Suprapubic skin (tissue), 4 donors: Measurements from ENCODE around the gene KNTC1. TPM values are rescaled to one million over a fixed set of nuclear protein-coding genes. Genes with fewer than 3 reads are reported as not detected.
"Not testable (repeated sequence)": the region's sequence is repeated elsewhere in the genome, so short reads cannot be mapped to it uniquely, and the experiment has no call there.

Experiments used
- DNase-seq, 2 donors: peaks; one replicate each; pipeline ENCODE4 v3.0.0-alpha.2; 2019; ENCODE audit warnings: low spot score in 2 of 2
- H3K27ac ChIP-seq: fragments of 200-600 bp; sonication (generic); one replicate; pipeline ENCODE4 v1.5.1; 2019
- H3K27me3 ChIP-seq: fragments of 200-600 bp; sonication (generic); one replicate; pipeline ENCODE4 v1.5.1; 2019
- H3K36me3 ChIP-seq: fragments of 200-600 bp; sonication (generic); one replicate; pipeline ENCODE4 v1.5.1; 2019
- H3K4me1 ChIP-seq: fragments of 200-600 bp; sonication (generic); one replicate; pipeline ENCODE4 v1.5.1; 2019
- H3K4me3 ChIP-seq: fragments of 200-600 bp; sonication (generic); one replicate; pipeline ENCODE4 v1.5.1; 2019; ENCODE audit warnings: mild to moderate bottlenecking
- H3K9me3 ChIP-seq: fragments of 200-600 bp; sonication (generic); one replicate; pipeline ENCODE4 v1.5.1; 2019
- CTCF ChIP-seq, 2 donors: fragments of 200-600 bp in 1 of 2; fragments of 450-650 bp in 1 of 2; sonication (generic) in 1 of 2; IDR thresholded peaks; one replicate each; pipeline ENCODE4 v1.5.1; 2016 to 2019; ENCODE audit warnings: antibody characterized with exemption in 2 of 2, mild to moderate bottlenecking in 1 of 2, moderate library complexity in 1 of 2
- EP300 ChIP-seq: sonication (generic); formaldehyde crosslinking; IDR thresholded peaks from one replicate; pipeline ENCODE4 v1.6.1; 2017; ENCODE audit warnings: antibody characterized with exemption
- POLR2A ChIP-seq, 2 donors: fragments of 450-650 bp; IDR thresholded peaks; one replicate each; pipeline ENCODE4 v1.6.1; 2017; ENCODE audit warnings: antibody characterized with exemption in 2 of 2, mild to moderate bottlenecking in 2 of 2, moderate library complexity in 2 of 2
- POLR2AphosphoS5 ChIP-seq, 3 donors: sonication (generic); formaldehyde crosslinking; IDR thresholded peaks; one replicate each; pipeline ENCODE4 v1.6.1; 2017; ENCODE audit warnings: antibody characterized with exemption in 3 of 3
- WGBS: methylation state at CpG from one replicate; pipeline ENCODE4 v1.1.5; 2018; 5-methylcytosine and 5-hydroxymethylcytosine counted together
- total RNA-seq, 4 donors: library from RNA; depleted of rRNA; stranded (reverse); fragments of >200 nt; gene quantifications; one replicate each; pipeline ENCODE4 v1.1.0, GENCODE V29; 2016

KNTC1 gene
- total RNA-seq, 4 donors from 2014 or later: 8.6 to 44.4 (median 13.2) TPM

- H3K4me3 ChIP-seq: no peak overlapping the region
- peaks cover 43% of the 10 kb centered on the region for H3K36me3 ChIP-seq
- H3K27ac ChIP-seq: no peak overlapping the region
- no peaks in the 10 kb centered on the region for H3K27me3 ChIP-seq
- H3K4me1 ChIP-seq: no peaks in the 10 kb centered on the region
- H3K9me3 ChIP-seq: no peaks in the 10 kb centered on the region
- TF ChIP-seq POLR2A (IDR thresholded peaks at IDR 0.05) (no peak), CTCF (IDR thresholded peaks at IDR 0.05) (no peak), EP300 (no peak), POLR2AphosphoS5 (IDR thresholded peaks at IDR 0.05) (no peak)
- no peak for DNase-seq
- 99% methylated on average over 5 of the region's 5 CpGs for WGBS
Observed at GRCh38 chr12:122569288-122569687, 42.2 kb downstream of the KNTC1 start.

GRCh38 chr12:122570006-122570405 is 43.0 kb downstream of the KNTC1 start:
- whole genome bisulfite sequencing: 90% methylated on average over 3 of the region's 3 CpGs
- peaks cover 45% of the 10 kb centered on the region for H3K36me3 ChIP-seq
- not testable (repeated sequence) for H3K27ac ChIP-seq

GRCh38 chr12:122571821-122572220 is 44.8 kb downstream of the KNTC1 start:
- 91% methylated on average over 6 of the region's 6 CpGs for WGBS
- no peaks in the 10 kb centered on the region for H3K9me3 ChIP-seq

More at GRCh38 chr12:122570006-122570405, 43.0 kb downstream of the KNTC1 start:
- not testable (repeated sequence) for H3K27me3 ChIP-seq, DNase-seq, H3K4me3 ChIP-seq, H3K4me1 ChIP-seq, H3K9me3 ChIP-seq

GRCh38 chr12:122583294-122583693 is 56.2 kb downstream of the KNTC1 start:
- not testable (repeated sequence) for H3K27ac ChIP-seq, H3K4me3 ChIP-seq, DNase-seq, H3K9me3 ChIP-seq, H3K27me3 ChIP-seq, H3K4me1 ChIP-seq
- 100% methylated on average over 2 of the region's 2 CpGs for WGBS
- H3K36me3 ChIP-seq: peaks cover 65% of the 10 kb centered on the region

More at GRCh38 chr12:122571821-122572220, 44.8 kb downstream of the KNTC1 start:
- Histone ChIP-seq H3K36me3 (peaks cover 61% of the 10 kb centered on the region), H3K4me3 (no peak overlapping the region), H3K27me3 (no peaks in the 10 kb centered on the region), H3K27ac (no peak overlapping the region), H3K4me1 (no peaks in the 10 kb centered on the region)
- no peak for DNase-seq
- no peak for TF ChIP-seq POLR2AphosphoS5 (IDR thresholded peaks at IDR 0.05)
- TF ChIP-seq CTCF (IDR thresholded peaks at IDR 0.05): no peak
- no peak for TF ChIP-seq POLR2A (IDR thresholded peaks at IDR 0.05)
- no peak for TF ChIP-seq EP300

- Histone ChIP-seq H3K27me3 (no peaks in the 10 kb centered on the region), H3K4me1 (no peaks in the 10 kb centered on the region), H3K27ac (no peak overlapping the region), H3K36me3 (peaks cover 65% of the 10 kb centered on the region), H3K4me3 (no peak overlapping the region), H3K9me3 (no peaks in the 10 kb centered on the region)
- WGBS: 96% methylated on average over 4 of the region's 4 CpGs
- TF ChIP-seq CTCF (IDR thresholded peaks at IDR 0.05) (no peak), EP300 (no peak), POLR2A (IDR thresholded peaks at IDR 0.05) (no peak), POLR2AphosphoS5 (IDR thresholded peaks at IDR 0.05) (no peak)
- no peak for DNase-seq
Observed at GRCh38 chr12:122584177-122584863, 57.3 kb downstream of the KNTC1 start.

- Histone ChIP-seq H3K4me3 (no peak overlapping the region), H3K36me3 (peaks cover 56% of the 10 kb centered on the region)
- 95% methylated on average over 7 of the region's 7 CpGs for WGBS
Observed at GRCh38 chr12:122590990-122591389, 63.9 kb downstream of the KNTC1 start.

GRCh38 chr12:122591966-122592365 is 64.9 kb downstream of the KNTC1 start:
- peaks cover 48% of the 10 kb centered on the region for H3K36me3 ChIP-seq
- not testable (repeated sequence) for DNase-seq, H3K9me3 ChIP-seq, H3K27me3 ChIP-seq, H3K27ac ChIP-seq, H3K4me1 ChIP-seq, H3K4me3 ChIP-seq
- 100% methylated on average over 7 of the region's 30 CpGs for WGBS

More at GRCh38 chr12:122590990-122591389, 63.9 kb downstream of the KNTC1 start:
- H3K27ac ChIP-seq: no peak overlapping the region
- no peak for TF ChIP-seq EP300
- no peak for TF ChIP-seq CTCF (IDR thresholded peaks at IDR 0.05)
- no peak for TF ChIP-seq POLR2A (IDR thresholded peaks at IDR 0.05)
- TF ChIP-seq POLR2AphosphoS5 (IDR thresholded peaks at IDR 0.05): no peak
- no peaks in the 10 kb centered on the region for H3K4me1 ChIP-seq
- no peaks in the 10 kb centered on the region for H3K27me3 ChIP-seq
- no peak for DNase-seq
- H3K9me3 ChIP-seq: no peaks in the 10 kb centered on the region

- peaks cover 46% of the 10 kb centered on the region for H3K36me3 ChIP-seq
- 81% methylated on average over 8 of the region's 8 CpGs for WGBS
- DNase-seq, H3K9me3 ChIP-seq, H3K27ac ChIP-seq, H3K4me3 ChIP-seq, H3K27me3 ChIP-seq, H3K4me1 ChIP-seq: not testable (repeated sequence)
Observed at GRCh38 chr12:122592543-122592942, 65.5 kb downstream of the KNTC1 start.
